Measurements from ENCODE around the gene SPOUT1.

SPOUT1 gene

DNA sequence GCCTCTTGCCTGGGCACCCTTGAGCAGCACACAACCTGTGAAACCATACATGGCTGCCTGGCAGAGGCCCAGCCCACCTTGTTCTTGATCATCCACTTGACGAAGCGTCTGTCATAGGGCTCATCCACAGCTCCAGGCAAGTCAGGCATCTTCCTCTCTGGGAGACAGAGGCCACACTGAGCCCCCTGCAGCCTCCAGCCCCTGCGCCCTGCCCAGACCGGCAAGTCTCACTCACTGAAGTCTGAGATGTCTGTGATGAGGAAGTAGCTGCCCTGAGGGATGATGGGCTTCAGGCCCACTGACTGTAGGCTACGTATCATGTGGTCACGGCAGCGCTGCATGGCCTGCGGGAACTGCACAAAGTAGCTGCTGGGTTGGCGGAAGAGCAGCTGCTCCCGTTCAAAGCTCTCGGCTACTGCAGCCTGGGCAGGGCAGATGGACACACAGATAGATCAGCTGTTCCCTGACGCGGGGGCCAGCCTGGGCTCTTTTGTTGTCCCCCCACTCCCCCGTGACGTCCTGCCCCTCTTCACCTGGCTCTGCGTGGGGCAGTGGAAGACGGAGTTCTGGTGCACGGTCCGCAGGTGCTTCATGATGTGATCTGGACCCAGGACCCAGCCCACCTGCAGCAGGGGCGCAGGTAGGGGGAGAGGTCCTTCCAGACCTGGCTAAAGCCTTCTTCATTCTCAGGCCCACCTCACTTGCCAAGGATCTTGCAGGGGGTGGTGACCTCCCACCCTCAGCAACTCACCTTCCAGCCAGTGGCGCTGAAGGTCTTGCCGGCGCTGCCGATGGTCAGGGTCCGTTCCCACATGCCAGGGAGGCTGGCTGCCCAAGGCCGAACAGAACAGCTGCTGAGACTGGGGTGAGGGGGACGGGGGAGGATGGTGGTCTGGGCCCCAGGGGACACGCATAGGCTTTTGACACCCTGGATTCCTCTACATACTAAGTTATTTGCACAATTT, 5.9 kb upstream of the SPOUT1 start:
- no peak for DNase-seq

DNA sequence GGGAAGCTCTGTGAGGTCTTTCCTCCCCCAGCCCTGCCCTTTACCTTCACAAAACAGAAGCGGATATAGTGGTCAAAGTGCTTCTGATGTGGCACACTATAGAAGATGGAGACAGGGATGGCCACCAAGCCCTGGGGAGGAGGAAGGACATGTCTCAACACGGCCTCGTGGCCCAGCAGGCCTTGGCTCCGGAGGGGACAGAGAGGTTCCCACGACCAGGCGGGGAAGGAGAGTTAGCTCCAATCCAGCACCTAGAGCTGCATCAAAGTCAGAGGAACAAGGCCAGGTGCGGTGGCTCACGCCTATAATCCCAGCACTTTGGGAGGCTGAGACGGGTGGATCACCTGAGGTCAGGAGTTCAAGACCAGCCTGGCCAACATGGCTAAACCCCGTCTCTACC, 4.1 kb upstream of the SPOUT1 start:
- DNase-seq = no peak

DNA sequence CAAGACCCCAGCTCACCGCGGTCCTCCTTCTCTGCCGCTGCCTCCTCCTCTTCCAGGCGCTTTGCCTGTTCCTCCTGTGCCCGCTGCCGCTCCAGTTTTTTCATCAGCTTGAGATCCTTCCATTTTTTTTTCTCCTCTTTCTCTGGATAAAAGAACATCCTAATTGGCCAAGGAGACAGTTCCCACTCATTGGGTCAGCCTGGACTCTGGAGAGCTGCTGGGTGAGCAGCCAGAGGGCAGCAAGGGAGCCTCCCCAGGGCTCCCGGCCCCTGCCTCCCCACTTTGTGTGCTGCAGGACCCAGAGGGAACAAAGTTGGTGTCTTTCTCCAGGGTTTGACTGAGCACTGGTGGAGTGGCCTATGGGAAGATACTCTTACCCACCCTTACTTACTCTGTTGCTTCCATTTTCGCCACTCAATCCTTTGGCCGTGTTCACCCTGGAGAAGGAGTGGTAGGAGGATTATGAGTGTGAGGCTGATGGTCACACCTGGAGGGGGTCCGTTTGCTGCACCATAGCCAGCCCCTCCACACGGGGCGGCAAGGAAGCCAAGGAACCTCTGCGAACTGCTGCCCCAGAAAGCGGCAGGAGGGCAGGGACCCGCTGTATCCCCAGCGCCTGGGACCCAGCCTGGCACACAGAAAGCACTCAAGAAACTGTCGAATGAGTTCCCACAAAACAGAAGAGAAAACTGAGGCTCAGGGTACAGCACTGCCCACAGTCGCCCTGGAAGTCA, 708 bp downstream of the SPOUT1 start:
- no peak for DNase-seq

DNA sequence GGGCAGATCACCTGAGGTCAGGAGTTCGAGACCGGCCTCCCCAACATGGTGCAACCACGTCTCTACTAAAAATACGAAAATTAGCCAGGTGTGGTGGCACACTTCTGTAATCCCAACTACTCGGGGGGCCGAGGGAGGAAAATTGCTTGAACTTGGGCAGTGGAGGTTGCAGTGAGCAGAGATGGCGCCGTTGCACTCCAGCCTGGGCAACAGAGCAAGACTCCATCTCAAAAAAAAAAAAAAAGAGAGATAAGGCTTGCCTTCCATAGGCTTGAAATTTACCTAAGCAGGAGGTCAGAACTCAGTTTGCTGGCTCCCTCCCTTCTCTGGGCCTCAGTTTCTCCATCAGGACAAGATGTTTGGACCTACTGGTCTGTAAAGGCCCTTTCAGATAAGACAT, 1.3 kb downstream of the SPOUT1 start:
- no peak for DNase-seq

DNA sequence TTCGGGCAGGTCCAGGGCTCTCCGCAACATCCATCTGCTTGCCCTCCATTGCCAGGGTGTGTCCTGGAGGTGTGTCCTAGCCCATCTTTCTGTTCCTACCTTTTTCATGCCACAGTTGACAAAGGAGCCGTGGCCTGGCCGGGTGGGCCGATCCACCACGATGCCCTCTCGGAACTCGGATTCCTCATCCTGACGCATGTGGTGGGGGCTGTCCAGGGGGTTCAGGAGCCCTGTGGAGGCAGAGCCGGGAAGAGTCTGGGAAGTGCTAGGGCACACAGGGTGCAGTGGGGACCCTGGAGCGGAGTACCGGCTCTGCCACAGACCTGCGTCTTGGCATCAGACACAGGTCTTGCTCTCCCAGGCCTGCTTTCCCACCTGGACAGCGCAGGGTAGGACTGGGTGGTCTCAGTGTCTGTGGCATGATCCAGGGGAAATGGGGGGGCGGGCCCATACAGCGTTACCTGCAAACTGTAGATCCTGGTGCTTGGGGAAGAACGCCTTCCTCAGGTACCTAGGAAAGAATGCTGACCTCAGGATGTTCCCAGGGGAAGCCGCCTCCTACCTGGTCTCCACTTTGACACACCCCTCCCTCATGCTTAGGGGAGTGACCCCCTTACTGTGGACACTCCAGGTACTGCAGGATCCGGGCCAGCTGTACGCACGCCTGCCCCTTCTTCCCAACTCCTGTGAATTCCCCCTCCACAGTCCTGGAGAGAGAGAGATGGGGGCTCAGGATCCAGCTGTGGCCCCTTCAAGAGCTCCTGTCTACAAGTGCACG, 3.5 kb downstream of the SPOUT1 start:
- DNase-seq = no peak

DNA sequence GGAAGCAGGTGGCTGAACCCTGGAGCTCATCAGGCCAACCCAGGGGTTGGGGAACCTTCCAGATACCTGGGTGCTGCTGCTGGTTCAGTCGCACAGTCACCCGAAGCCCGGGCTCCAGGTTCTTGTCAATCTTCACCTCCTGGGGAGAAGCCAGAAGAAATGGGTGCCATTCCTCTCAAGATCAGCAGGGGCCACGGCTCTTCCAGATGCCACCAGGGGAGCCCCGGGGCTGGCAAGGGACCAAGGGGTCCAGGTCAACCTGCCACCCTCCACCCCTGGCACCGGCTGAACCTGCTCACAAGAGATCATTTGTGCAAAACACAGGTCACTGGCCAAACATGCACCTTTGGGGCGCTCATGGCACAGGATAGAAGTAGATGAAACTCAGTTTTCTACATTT, 4.7 kb downstream of the SPOUT1 start:
- no peak for DNase-seq

DNA sequence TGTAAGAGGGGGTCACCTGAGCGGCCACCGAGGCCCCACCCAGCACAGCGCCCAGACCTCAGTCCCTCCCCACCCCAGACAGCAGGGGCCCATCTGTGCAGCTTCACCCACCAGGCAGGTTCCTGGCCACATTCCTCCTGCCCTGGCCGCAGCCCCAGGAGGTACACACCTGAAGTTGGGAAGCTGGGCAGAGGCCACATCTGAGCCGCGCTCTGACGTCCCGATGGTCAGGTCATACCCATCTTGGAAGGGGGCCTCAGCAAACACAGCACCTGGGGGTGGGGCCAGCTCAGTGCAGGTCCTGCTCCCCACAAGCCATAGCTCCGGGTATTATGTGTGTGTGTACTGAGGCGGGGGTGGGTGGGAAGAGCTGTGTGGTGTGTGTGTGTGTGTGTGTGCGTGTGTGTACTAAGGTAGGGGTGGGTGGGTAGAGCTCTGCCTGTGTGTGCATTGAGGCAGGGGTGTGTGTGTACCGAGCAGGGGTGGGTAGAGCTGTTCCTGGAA, 5.6 kb downstream of the SPOUT1 start:
- no peak for DNase-seq

DNA sequence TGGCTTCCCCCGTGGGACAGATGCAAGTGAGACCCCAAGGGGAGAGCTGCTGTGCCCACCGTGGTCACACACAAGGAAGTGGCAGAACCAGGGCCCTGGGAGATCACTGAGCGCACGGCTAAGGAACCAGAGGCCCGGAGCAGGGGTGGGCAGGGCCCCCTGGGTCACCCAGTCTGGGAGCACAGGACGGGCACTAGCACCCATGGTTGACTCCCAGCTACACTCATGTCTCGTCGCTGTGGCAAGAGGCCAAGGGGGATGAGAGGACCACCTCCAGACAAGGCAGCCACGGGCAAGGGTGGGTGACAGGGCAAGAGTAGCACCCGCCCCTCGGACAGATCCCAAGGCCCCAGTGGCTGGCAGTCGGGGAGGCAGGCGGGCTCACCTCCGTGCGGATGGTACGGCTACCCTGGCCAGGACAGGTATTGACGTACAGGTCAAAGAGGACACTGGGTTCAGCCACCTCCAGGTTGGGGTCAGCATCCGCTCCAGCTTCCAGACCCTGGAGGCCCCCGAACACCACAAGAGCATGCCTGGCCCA, 6.2 kb downstream of the SPOUT1 start:
- no peak for DNase-seq

DNA sequence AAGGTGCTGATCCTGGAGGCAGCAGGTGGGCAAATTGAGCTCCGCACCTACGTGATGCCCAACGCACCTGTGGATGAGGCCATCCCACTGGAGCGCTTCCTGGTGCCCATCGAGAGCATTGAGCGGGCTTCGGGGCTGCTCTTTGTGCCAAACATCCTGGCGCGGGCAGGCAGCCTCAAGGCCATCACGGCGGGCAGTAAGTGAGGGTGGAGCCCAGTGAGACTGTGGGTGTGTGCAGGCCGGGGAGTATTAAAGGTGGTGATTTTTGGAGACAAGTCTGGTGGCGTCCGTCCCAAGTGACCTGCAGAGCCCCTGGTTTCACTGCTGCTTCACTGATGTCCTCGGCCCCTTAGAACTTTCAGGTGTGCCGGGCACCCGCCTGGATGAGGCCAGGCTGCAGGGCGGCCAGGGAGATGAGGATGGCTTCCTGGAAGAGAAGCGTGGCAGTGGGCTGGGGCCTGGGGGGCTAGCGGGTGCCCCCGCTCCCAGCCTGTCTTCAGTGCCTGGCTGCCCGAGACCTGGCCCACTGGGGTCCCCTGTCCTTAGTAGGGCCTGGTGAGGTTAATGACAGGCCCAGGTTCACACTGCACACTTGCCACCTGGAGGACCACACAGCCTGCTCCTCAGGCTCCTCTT, 7.1 kb downstream of the SPOUT1 start:
- DNase-seq = no peak

DNA sequence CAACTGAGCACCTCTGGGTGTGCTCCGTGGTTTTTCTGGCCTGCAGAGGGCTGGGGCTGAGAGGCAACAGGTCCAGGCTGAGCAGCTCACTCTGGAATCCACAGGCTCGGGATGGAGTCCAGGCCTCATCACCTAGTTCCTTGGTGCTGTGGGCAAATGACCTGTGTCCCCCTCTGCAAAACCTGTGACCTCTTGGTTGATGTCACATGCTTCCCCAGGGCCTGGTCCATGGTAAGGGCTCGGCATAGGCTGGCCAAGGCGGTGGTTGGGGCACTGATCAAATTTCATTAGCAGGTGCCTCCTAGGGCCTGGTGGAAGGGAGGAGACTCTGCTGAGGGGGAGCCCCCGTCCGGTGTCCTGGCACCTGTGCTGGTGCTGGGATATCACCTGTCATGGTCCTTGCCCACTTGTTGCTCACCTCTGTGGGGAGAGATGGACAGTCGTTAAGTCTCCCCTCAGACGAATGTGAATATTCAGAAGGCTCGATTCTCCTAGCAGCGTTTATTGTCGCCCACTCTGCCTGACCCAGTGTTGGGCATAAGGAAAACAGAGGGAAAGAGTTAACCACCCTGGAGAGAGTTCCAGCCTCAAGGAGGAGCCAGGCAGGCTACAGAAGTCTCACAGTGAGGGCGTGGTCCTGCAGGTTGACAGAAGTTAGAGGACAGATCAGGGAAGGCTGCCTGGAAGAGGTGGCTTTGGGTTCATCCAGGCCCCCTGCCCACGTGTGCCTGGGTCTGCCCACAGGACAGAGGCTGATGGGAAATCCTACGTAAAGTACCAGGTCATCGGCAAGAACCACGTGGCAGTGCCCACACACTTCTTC, 7.8 kb downstream of the SPOUT1 start:
- DNase-seq = no peak

DNA sequence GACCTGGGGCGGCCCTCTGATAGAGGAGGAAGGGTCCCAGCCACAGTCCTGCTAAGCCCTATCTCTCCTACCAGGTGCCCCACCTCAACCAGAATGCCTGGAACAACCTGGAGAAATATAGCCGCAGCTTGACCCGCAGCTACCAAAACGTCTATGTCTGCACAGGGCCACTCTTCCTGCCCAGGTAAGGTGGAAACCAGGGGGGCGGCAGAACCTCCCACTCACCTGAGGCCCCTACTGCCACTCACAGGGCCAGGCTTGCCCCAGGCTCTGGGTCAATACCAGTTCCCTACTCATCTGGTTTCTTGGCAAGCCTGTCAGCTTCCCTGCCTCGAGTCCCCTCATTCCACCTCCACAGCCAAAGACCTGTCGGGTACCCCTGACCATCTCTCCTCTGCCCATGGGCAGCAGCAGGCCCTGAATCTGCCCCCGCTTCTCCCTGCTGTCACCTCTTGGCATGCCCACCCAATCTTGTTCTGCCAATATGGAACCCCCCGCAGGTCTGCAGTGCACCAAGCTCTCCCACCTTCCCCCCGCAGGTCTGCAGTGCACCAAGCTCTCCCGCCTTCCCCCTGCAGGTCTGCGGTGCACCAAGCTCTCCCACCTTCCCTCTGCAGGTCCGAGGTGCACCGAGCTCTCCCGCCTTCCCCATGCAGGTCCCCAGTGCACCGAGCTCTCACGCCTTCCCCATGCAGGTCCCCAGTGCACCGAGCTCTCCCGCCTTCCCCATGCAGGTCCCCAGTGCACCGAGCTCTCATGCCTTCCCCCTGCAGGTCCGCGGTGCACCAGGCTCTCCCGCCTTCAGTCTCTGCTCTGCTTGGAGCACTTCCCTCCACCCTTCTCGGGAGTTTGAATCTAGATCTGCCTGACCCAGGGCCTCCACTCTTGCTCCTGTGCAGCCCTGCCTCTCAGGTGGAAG, 8.7 kb downstream of the SPOUT1 start:
- no peak for DNase-seq

DNA sequence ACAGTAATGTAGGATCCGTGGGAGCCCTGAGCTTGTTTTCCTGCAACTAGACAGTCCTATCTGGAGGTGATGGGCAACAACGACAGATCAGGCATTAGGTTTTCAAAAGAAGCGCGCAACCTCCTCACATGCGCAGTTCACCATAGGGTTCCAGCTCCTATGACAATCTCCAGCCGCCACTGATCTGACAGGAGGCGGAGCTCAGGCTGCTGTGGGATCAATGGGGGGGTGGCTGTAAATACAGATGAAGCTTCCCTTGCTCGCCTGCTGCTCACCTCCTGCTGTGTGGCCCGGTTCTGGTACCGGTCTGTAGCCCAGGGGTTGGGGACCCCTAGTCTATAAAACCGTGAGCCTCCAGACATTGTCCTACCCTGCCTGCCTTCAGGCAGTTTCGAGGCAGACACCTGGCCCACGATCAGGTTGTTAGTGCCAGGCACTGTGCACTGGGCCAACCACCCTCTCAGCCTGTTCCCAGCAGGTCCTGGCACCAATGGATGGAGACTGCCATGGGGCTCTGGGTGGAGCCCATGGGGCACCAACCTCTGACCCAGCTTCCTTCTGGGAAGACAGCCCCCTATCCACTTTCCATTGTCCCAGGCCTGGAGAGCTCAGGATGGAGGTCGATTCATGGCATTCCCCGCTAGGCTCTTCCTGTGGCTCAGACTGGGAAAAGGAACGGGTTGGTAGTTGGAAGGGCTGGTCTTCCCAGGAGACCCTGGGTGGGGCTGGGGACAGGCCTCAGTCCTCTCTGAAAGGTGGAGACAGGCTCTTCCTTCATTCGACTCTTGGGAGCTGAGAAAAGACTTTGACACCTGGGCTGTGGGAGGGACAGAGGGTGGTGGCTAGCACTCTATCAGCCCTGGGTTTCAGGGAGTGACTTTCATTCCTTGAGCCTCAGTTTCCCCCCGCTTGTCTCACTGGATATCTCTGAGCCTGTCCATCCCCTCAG, 9.6 kb downstream of the SPOUT1 start:
- DNase-seq = no peak

DNA sequence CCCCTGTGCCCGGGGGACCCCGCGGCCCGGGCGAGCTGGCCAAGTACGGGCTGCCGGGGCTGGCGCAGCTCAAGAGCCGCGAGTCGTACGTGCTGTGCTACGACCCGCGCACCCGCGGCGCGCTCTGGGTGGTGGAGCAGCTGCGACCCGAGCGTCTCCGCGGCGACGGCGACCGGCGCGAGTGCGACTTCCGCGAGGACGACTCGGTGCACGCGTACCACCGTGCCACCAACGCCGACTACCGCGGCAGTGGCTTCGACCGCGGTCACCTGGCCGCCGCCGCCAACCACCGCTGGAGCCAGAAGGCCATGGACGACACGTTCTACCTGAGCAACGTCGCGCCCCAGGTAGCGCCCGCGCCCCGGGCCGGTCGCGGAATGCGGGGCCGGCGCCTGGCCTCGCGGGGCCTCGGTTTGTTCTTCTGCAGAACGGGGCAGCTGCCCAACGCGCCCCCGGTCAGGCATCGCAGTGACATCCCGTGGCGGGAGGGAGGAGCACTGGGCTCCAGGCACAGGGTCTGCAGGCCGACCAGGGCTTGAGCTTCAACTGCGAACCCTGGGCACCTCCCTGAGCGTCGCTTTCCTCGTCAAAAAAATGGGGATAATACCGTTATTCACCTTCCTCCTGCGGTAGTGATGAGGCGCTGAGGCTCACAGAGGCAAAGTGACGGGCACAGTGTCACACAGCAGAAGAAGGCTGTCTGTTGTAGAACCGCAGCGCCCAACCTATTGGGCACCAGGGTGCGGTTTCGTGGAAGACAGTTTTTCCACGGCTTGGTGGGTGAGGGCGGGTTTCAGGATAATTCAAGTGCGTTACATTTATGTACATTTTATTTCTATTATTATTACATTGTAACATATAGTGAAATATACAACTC, 10.5 kb downstream of the SPOUT1 start:
- DNase-seq = peak; percentile 43

DNA sequence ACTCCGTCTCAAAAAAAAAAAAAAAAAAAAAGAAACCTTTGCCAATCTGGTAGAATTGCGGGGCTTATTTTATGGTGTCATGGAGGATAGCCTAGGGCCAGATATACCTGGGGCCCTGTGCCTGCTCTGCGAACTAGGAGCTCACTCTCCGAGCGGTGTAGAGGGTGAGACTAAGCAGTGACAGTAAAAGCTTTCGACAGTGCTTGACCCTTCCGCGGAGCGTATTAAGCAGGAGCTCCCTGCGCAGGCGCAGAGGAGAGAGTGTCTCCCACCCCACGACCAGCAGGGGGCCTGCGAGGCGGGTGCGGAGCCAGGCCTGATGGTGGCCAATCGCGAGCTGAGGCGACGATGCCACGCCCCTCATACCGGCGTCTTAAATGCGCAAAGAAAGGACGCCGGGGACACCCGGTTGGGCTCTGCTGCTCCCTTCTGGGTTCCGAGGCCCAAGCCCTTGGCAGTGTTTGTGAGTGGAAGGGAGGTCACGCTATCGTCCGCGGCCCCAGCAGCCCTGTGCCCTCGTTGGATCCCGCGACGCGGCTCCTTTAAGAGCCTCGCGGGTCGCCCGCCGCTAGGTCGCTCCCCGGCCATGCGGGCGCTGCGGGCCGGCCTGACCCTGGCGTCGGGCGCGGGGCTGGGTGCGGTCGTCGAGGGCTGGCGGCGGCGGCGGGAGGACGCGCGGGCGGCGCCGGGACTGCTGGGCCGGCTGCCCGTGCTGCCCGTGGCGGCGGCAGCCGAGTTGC, 11.3 kb downstream of the SPOUT1 start, which contains the start of gene ENDOG:
Gene ENDOG, plus strand, starts transcription at position 402 of the 740 bp plus-strand sequence. Its CDS starts 185 bp downstream, at position 587.
- peak; percentile 97 for DNase-seq

DNA sequence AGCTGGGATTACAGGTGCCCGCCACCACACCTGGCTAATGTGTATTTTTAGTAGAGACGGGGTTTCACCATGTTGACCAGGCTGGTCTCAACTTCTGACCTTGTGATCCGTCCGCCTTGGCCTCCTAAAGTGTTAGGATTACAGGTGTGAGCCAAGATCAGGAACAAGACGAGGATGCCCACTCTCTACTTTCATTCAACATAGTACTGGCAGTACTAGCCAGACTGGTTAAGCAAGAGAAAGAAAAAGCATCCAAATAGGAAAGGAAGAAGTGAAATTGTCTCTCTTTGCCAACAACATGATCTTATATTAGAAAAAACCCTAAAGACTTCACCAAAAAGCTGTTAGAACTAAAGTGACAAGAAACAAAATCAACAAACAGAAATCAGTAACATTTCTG, 18.7 kb downstream of the SPOUT1 start:
- DNase-seq = no peak

DNA sequence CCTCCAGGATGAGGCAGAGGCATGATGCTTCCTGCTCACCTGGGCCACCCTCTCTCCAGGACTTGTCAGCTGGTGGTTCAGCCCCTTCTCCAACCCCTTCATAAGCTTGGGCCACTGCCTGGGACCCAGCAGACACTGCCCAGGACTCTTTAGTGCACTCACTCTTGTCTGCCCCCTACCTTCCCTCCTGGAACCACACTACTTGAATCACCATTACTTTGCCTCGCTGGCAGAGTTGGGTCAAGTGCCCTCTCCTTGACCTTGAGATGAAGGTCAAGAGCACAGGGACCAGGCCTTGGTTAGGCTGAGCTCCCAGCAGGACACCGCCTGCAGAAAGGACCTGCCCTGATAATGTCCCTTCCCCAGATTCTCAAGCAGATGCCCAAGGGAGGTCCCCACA, 19.8 kb downstream of the SPOUT1 start:
- DNase-seq = no peak

DNA sequence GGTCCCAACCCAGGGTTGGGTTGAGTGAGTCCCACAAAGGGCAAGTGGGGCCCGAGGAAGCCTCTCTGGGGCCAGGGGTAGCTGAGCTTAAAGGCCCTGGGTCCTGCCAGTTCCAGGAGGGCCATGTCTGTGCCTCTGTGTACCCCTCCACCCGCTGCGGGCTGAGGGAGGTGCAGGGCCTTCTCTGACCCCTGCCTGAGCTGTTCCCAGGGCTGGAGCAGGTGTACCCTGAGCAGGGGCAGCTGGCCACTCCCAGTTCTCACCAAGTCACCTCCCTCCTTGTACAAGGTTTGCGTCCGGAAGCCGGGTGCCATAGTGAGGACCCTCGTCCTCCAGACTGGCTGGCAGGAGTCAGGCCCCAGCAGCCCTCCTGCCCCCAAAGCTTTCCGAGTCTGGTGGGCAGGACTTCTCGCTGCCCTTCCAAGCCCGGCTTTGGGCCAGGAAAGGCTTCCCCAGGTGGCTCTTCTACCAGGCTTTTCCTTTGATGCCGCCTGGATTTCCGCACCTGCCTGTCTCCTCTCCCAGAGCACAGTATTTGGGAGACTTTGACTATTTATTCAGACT, 20.5 kb downstream of the SPOUT1 start:
- no peak for DNase-seq

All from stimulated activated CD4-positive, alpha-beta T cell treated with anti-CD3 and anti-CD28 coated beads, Interleukin-12 subunit alpha, Interleukin-12 subunit beta, amount 100 ng/mL, for 4 hours (primary cell).